Brain microvascular endothelial cell (primary cell): Measurements from ENCODE around the gene B4GAT1.

Source experiments
- DNase-seq: peaks from one replicate; pipeline ENCODE4 v3.0.0-alpha.2; 2020
- H3K27ac ChIP-seq: fragments of 250-450 bp; sonication (Bioruptor Pico); 2 replicates; pipeline ENCODE4 v1.5.1; 2020; ENCODE audit warnings: mild to moderate bottlenecking, moderate library complexity
- H3K27me3 ChIP-seq: fragments of 250-450 bp; sonication (Bioruptor Pico); replicated peaks from 2 replicates; pipeline ENCODE4 v1.5.1; 2020; ENCODE audit warnings: mild to moderate bottlenecking
- H3K36me3 ChIP-seq: fragments of 250-450 bp; sonication (Bioruptor Pico); replicated peaks from 2 replicates; pipeline ENCODE4 v1.5.1; 2020; ENCODE audit warnings: mild to moderate bottlenecking
- H3K4me3 ChIP-seq: 2 replicates; pipeline ENCODE4 v1.5.1; 2011; ENCODE audit warnings: low read depth, mild to moderate bottlenecking, control low read depth, low read length, moderate library complexity
- in situ Hi-C: cut with HindIII; loops from 2 replicates; pipeline ENCODE4 v1.10.0; 2017; ENCODE audit warnings: low sequenced_read_pairs, low pct_ligation_motif_present
- TF ChIP-seq, protein P1 (sequence below): IDR thresholded peaks from 2 replicates; pipeline ENCODE4 v1.5.1; 2011; ENCODE audit warnings: low read depth, mild to moderate bottlenecking, moderate library complexity, low read length, control low read depth, inconsistent platforms; ENCODE audit errors: missing control alignments

B4GAT1 gene

DNA sequence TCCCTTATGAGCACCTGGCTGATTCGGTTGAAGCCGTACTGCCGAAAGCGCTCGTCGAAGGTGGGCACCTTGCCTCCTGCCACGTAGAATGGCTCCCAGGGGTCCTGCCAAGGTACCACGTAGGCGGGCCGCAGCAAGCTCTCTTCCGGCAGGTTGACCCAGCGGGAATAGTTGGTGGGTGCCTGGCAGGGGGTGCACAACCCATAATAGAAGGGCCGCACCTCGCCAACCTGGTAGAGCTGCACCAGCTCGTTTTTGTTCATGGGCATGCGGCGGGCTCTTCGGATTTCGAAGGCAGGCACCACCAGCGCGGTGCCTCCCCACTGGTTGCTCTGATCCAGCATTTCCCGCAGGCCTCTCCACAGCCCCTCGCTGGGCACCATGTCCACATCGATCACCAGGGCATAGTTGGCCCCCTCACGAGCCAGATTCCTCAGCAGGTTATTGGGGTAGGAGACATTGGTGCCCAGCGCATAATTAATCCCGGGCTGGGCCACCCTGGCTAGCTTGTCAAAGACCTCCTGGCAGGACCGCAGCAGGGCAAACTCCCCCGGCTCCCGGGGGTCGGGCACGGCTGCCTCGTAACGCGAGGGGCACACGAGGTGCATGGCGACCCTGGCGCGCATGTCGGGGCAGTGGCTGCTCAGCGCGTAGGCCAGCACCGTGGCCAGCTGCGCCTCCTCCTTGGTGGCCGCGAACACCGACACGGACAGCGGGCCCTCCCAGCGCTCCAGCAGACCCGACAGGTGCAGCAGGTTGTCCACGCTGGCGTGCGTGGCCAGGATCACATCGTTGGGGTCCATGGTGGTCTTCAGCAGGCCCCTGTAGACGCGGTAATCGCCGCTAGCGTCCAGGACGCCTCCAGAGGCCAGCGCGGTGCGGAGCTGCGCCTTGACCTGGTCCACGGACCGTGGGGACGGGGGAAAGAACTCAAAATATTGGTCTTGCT lies 679 bp downstream of the B4GAT1 start:
- TF ChIP-seq, protein P1, sequence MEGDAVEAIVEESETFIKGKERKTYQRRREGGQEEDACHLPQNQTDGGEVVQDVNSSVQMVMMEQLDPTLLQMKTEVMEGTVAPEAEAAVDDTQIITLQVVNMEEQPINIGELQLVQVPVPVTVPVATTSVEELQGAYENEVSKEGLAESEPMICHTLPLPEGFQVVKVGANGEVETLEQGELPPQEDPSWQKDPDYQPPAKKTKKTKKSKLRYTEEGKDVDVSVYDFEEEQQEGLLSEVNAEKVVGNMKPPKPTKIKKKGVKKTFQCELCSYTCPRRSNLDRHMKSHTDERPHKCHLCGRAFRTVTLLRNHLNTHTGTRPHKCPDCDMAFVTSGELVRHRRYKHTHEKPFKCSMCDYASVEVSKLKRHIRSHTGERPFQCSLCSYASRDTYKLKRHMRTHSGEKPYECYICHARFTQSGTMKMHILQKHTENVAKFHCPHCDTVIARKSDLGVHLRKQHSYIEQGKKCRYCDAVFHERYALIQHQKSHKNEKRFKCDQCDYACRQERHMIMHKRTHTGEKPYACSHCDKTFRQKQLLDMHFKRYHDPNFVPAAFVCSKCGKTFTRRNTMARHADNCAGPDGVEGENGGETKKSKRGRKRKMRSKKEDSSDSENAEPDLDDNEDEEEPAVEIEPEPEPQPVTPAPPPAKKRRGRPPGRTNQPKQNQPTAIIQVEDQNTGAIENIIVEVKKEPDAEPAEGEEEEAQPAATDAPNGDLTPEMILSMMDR: no peak
- Histone ChIP-seq H3K36me3 (peaks cover 2% of the 10 kb centered on the region), H3K27me3 (no peaks in the 10 kb centered on the region), H3K27ac (peak overlapping the region; percentile 25), H3K4me3 (peak overlapping the region; percentile 88)
- in situ Hi-C loops: no loop called here
- no peak for DNase-seq

DNA sequence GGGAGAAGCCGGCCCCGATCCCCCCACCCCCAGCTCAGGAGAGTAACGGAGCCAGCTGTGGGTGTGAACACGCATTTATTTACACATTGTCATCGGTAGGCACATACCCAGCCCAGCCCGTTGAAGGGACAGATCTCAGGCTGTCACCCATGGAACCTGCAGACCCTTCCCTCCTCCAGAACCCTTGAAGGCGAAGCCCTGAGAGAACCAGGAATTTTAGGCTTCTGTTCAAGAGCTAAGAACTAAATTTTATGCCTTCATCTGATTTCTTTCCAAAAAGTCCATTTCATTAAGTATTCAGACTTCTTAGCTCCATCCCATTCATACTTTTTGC lies 2.1 kb downstream of the B4GAT1 start:
- in situ Hi-C loops: no loop called here
- TF ChIP-seq, protein P1: no peak
- no peaks in the 10 kb centered on the region for H3K27me3 ChIP-seq
- H3K27ac ChIP-seq: peak overlapping the region; percentile 69
- peak overlapping the region; percentile 98 for H3K4me3 ChIP-seq
- peaks cover 12% of the 10 kb centered on the region for H3K36me3 ChIP-seq
- DNase-seq: no peak

DNA sequence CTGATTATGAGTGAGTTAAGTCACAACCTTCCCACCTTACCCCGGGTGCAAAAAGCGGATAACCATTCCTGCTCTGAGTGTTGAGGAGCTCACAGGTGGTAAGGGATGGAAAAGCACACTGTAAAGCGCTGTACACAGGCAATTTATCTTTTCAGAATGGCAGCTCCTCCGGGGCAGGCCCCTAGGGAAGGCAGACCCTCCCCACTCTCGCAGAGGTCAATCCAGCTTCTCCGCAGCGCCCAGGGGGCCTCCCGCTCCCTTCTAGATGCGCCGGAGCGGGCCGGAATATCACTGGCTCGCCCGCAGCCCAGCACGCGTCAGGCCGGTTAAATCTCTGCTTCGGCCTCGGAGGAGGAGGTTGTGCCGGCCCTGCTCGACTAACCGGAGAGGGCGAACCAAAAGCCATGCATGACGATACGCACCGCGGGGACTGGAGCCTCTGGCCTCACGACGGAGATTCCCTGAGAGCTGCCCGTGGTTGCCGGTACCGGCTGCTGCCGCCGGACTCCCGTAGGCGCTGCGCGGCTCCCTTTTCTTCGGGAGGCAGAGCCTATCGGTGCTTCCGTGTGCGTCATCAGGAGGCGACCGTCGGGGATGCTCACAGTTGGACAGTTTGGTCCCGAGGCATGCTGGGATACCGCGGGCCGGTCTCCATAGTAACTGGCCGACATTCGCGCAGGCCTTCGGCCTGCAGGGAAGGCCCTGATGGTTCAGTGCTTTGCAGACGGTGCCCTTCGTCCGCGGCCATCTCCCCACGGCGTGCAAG lies 2.7 kb downstream of the B4GAT1 start, which contains the start of gene BRMS1:
TSS of gene BRMS1 (minus strand) at position 555 of the 766 bp plus-strand sequence. CDS start 2,870 bp downstream, outside the sequence.
- H3K36me3 ChIP-seq: peaks cover 17% of the 10 kb centered on the region

DNA sequence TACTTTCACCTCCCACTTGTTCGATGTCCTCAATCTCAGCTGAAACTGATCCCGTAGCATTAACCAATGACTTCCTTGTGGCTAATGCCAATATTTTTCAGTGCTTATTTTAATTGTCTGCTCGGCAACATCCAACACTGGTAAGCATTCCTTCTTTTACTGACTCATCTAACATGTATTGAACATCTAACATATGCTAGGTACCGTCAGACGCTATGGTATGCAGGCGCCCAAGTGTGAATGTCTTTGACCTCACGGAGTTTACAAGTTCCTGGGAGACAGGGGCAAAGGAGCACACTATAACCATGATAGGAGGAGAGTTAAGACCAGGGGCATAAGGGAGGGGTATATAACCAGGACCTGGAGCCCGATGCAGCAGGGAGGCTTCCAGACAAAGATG lies 4.3 kb downstream of the B4GAT1 start:
- no peak for DNase-seq
- H3K4me3 ChIP-seq: no peak overlapping the region
- no peak overlapping the region for H3K27ac ChIP-seq
- in situ Hi-C loops: no loop called here
- H3K27me3 ChIP-seq: no peaks in the 10 kb centered on the region
- TF ChIP-seq, protein P1: no peak
- H3K36me3 ChIP-seq: peaks cover 26% of the 10 kb centered on the region

More for the DNA sequence above, 2.7 kb downstream of the B4GAT1 start, which contains the start of gene BRMS1:
- peak; percentile 98 for DNase-seq
- H3K4me3 ChIP-seq: peak within 1 kb of the TSS; percentile 98
- no peaks in the 10 kb centered on the region for H3K27me3 ChIP-seq
- TF ChIP-seq, protein P1: peak; percentile 29
- in situ Hi-C loops: no loop called here
- peak within 1 kb of the TSS; percentile 69 for H3K27ac ChIP-seq

DNA sequence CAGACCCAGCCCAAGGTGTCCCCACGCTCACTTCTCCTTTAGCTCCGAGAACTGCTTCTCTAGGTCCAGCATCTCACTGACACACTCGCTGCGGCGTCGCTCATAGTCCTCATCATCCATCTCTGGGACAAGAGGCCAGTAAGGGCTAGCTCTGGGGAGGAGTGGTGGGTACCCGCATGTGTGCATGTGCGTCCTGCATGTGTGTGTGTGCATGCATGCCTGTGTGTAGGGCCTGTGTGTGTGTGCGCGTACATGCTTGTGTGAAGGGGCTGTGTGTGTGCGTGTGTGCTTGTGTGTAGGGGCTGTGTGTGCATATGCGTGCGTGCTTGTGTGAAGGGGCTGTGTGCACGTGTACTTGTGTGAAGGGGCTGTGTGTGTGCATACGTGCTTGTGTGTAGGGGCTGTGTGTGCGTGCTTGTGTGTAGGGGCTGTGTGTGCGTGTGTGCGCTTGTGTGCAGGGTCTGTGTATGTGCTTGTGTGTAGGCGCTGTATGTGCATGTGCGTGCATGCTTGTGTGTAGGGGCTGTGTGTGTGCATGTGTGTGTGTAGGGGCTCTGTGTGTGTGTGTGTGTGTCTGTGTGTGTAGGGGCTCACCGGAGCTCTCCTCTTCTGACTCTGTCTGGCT lies 5.8 kb downstream of the B4GAT1 start:
- H3K4me3 ChIP-seq: no peak overlapping the region
- TF ChIP-seq, protein P1: no peak
- H3K36me3 ChIP-seq: peaks cover 26% of the 10 kb centered on the region
- no peak for DNase-seq
- in situ Hi-C loops: no loop called here
- H3K27me3 ChIP-seq: no peaks in the 10 kb centered on the region
- H3K27ac ChIP-seq: no peak overlapping the region
